ENCODE measurements around the gene CYP4F3.

DNA sequence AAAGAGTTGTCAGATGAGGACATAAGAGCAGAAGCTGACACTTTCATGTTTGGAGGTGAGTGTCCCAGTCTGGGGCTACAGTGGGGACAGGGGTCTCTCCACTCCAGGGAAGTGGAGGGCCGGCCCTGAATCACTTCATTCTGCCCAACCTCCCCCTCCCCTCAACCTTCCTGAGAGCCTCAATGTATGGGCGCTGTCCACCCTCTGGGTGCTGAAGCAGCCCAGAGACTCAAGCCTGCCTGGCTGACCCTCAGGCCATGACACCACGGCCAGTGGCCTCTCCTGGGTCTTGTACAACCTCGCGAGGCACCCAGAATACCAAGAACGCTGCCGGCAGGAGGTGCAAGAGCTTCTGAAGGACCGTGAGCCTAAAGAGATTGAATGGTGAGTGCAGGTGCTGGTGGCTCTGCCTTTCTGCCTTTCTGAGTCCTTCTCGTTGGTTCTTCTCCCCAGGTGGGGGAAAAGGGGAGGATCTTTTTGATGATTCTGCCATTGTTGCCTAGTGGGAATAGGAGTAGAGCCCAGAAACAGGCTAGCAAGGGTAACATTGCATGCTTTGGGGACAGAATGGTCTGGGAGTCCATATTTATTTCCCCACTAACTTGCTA lies 16.9 kb upstream of the CYP4F3 start:
- TF ChIP-seq GATA2 (IDR thresholded peaks at IDR 0.05; ENCODE audit: low read depth, low read length) (no peak), GATA3 (IDR thresholded peaks at IDR 0.05; ENCODE audit: low read depth, low read length) (no peak)

All from SH-SY5Y (cell line).